HEK293 (cell line): ENCODE data around the gene TBX15.

Source experiments
- ZNF133 ChIP-seq: fragments of 450-650 bp; formaldehyde crosslinking; IDR thresholded peaks from 2 replicates; pipeline ENCODE4 v1.5.1; 2016; ENCODE audit warnings: missing biosample characterization, missing genetic modification characterization
- ZNF610 ChIP-seq: fragments of 450-650 bp; formaldehyde crosslinking; IDR thresholded peaks from 2 replicates; pipeline ENCODE4 v1.5.1; 2016; ENCODE audit warnings: missing biosample characterization, missing genetic modification characterization, borderline replicate concordance
- TF ChIP-seq, protein P1 (sequence below): fragments of 450-650 bp; IDR thresholded peaks from 2 replicates; pipeline ENCODE4 v1.5.1; 2018; ENCODE audit warnings: missing biosample characterization, mild to moderate bottlenecking, missing genetic modification characterization
- TF ChIP-seq, protein P2 (sequence below): fragments of 450-650 bp; formaldehyde crosslinking; IDR thresholded peaks from 2 replicates; pipeline ENCODE4 v1.5.1; 2016; ENCODE audit warnings: missing biosample characterization, missing genetic modification characterization

DNA sequence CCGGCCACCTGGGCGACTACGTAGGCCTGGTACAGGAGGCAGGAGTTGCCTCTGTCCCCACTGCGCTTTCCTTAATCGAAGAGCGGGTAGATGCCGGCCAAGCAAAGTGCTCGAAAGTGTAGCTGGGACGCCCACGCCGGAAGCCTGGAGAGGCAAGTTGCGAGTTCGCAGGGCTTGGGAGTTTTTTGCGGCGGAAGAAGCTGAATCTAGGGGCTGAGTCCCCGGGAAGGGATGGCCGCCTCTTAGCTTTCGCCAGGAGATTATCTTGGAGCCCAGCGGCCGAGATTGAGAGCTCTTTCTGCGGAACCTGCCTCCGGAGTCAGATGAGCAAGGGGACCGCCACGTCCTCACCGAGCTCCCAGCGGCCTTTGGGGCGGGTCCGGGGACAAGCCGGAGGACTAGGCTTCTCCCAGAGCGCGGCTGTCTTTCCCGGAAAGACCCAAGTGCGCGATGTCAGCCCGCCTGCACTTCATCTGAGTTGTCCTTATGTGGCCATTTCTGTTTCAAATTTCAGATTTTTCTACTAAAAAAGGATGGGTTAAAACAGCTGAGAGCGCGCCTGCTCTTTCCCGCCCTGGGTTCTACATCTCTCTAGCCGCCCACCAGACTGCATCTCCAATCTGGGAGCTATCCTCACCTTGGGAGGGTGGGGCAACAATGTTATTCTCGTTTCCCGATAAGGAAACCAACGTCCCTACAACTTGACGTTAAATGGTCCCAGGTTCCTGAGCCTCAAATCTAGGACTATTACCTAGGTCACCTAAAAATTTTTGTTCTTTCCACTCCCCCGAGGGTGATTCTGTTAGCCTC lies 12.4 kb upstream of the TBX15 start:
- TF ChIP-seq ZNF610 (no peak), ZNF133 (tag by site-specific recombination) (no peak)
- TF ChIP-seq, protein P1, sequence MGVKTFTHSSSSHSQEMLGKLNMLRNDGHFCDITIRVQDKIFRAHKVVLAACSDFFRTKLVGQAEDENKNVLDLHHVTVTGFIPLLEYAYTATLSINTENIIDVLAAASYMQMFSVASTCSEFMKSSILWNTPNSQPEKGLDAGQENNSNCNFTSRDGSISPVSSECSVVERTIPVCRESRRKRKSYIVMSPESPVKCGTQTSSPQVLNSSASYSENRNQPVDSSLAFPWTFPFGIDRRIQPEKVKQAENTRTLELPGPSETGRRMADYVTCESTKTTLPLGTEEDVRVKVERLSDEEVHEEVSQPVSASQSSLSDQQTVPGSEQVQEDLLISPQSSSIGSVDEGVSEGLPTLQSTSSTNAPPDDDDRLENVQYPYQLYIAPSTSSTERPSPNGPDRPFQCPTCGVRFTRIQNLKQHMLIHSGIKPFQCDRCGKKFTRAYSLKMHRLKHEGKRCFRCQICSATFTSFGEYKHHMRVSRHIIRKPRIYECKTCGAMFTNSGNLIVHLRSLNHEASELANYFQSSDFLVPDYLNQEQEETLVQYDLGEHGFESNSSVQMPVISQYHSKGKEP: no peak
- TF ChIP-seq, protein P2, sequence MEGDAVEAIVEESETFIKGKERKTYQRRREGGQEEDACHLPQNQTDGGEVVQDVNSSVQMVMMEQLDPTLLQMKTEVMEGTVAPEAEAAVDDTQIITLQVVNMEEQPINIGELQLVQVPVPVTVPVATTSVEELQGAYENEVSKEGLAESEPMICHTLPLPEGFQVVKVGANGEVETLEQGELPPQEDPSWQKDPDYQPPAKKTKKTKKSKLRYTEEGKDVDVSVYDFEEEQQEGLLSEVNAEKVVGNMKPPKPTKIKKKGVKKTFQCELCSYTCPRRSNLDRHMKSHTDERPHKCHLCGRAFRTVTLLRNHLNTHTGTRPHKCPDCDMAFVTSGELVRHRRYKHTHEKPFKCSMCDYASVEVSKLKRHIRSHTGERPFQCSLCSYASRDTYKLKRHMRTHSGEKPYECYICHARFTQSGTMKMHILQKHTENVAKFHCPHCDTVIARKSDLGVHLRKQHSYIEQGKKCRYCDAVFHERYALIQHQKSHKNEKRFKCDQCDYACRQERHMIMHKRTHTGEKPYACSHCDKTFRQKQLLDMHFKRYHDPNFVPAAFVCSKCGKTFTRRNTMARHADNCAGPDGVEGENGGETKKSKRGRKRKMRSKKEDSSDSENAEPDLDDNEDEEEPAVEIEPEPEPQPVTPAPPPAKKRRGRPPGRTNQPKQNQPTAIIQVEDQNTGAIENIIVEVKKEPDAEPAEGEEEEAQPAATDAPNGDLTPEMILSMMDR (tag by site-specific recombination): no peak
